IPS DF 6.9 (cell line): ENCODE results near the gene TMEM183A.
"Not testable (repeated sequence)": the region's sequence is repeated elsewhere in the genome, so short reads cannot be mapped to it uniquely, and the experiment has no call there.

Source experiments
- DNase-seq: peaks from one replicate; pipeline ENCODE4 v3.0.0-alpha.2; 2013; ENCODE audit warnings: low read depth, low spot score
- H3K27ac ChIP-seq: one replicate; pipeline ENCODE4 v1.5.1; 2013; ENCODE audit warnings: low read length, control low read depth
- H3K27me3 ChIP-seq: 2 replicates; pipeline ENCODE4 v1.6.1; 2013; ENCODE audit warnings: mild to moderate bottlenecking, low read length; ENCODE audit not compliant: control insufficient read depth, insufficient read depth
- H3K36me3 ChIP-seq: 2 replicates; pipeline ENCODE4 v1.6.1; 2013; ENCODE audit warnings: low read length; ENCODE audit not compliant: control insufficient read depth, insufficient read depth
- H3K4me1 ChIP-seq: 2 replicates; pipeline ENCODE4 v1.6.1; 2013; ENCODE audit warnings: low read length; ENCODE audit not compliant: control insufficient read depth, insufficient read depth
- H3K4me3 ChIP-seq: 2 replicates; pipeline ENCODE4 v1.5.1; 2013; ENCODE audit warnings: mild to moderate bottlenecking, low read length
- H3K9me3 ChIP-seq: 2 replicates; pipeline ENCODE4 v1.6.1; 2013; ENCODE audit warnings: low read length, inconsistent platforms; ENCODE audit not compliant: control insufficient read depth, insufficient read depth
- WGBS: extraction: QIAGEN DNeasy Blood & Tissue Kit; methylation state at CpG from one replicate; pipeline ENCODE4 v1.1.7; 2013; ENCODE audit warnings: mixed read lengths, missing lambda C conversion rate; ENCODE audit not compliant: insufficient read length, insufficient coverage; 5-methylcytosine and 5-hydroxymethylcytosine counted together

TMEM183A gene

DNA sequence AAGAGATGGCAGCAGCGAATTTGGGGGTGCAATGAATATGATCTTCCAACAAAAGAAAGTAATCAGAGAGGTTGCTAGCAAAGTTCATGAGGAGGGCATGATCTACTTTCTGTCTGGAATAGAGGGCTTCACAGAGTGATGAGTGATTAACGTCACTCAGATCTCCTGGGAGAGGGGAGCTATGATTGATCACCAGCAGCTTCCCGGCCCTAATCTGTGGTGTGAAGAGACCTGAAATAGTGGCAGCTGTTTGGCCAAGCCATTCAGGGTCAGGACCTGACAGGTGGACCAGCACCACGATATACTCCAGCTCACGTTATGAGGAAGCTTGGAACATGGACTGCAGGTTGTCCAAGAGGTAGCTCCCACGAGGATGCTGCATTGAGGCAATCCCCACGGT, 19.9 kb upstream of the TMEM183A start:
- no peaks in the 10 kb centered on the region for H3K27me3 ChIP-seq
- DNase-seq = no peak
- no peaks in the 10 kb centered on the region for H3K36me3 ChIP-seq
- H3K4me3 ChIP-seq = no peak overlapping the region
- H3K9me3 ChIP-seq = no peaks in the 10 kb centered on the region
- H3K27ac ChIP-seq = no peak overlapping the region
- no CpG with 5 or more reads among the region's 7 CpGs for WGBS
- no peaks in the 10 kb centered on the region for H3K4me1 ChIP-seq

DNA sequence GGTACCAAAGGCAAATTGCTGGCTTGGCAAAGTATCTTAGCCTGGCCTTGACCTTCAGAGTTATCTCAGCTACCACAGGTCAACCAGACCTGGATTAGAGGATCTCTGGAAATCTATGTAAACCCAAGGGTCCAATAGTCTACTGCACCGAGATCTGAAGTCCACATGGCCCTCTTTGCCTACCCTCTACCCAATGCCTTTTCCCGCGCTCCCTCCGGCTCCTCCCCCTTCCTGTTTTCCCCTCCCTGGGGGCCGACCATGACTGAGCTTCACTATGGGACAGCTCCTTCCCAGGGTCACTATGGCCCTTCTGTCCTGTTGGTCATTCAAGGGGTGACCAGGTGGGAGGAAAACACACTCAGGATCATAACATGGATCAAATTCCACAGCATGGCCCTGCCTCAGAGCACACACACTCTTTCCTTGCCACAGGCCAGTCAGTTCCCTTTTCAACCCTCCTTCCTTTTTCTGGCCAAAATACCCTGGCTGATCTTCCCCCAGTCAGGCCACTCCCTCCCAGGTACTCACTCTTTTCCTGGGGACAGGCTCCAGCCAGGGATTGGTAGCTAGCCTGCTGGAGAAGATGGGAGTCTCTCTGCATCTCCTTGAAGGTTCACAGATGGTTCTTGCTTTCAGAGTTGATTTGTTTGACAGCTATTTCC, 19.1 kb upstream of the TMEM183A start:
- no CpG with 5 or more reads among the region's 5 CpGs for WGBS

DNA sequence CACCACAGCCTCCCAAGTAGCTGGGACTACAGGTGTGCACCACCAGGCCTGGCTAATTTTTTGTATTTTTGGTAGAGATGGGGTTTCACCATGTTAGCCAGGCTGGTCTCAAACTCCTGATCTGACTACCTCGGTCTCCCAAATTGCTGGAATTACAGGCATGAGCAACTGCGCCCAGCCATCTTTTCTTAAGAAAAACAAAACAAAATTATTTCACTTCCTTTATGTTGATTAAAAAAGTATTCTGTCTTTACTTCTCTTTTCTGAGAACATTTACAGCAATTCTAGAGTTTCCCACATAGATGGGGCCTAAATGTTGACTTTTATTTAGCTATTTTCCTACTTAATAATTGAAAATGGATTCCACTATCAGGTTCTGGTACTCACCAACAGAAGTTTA, 17.3 kb upstream of the TMEM183A start:
- Histone ChIP-seq H3K36me3 (no peaks in the 10 kb centered on the region), H3K27me3 (no peaks in the 10 kb centered on the region), H3K27ac (no peak overlapping the region), H3K9me3 (no peaks in the 10 kb centered on the region), H3K4me1 (no peaks in the 10 kb centered on the region), H3K4me3 (no peak overlapping the region)
- no CpG with 5 or more reads among the region's 2 CpGs for WGBS
- DNase-seq = no peak

More for the DNA sequence above, 19.1 kb upstream of the TMEM183A start:
- no peaks in the 10 kb centered on the region for H3K4me1 ChIP-seq
- H3K9me3 ChIP-seq = no peaks in the 10 kb centered on the region
- no peak overlapping the region for H3K27ac ChIP-seq
- H3K4me3 ChIP-seq = no peak overlapping the region
- H3K27me3 ChIP-seq = no peaks in the 10 kb centered on the region
- H3K36me3 ChIP-seq = no peaks in the 10 kb centered on the region
- DNase-seq = no peak

DNA sequence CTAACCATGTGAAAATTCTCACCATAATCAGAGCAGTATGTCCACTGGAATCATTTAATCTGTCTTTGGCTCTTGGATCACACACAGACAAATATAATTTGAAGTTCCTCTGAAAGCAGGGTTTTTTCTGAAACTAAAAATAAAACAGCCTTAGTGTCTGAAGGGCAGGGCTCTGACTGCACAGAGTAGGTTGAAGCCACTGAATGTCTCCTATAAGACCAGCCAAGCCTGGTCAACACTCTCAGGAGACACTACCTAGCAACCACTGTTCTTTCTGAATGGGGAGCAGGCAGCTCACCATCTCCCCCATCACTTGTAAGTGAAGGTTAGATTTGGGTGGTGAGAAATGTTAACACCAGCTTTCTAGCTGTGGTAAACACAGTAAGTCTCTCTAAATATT, 16.1 kb upstream of the TMEM183A start:
- no peaks in the 10 kb centered on the region for H3K4me1 ChIP-seq
- H3K27ac ChIP-seq = no peak overlapping the region
- no peak overlapping the region for H3K4me3 ChIP-seq
- no peaks in the 10 kb centered on the region for H3K36me3 ChIP-seq
- DNase-seq = no peak
- H3K9me3 ChIP-seq = no peaks in the 10 kb centered on the region
- no peaks in the 10 kb centered on the region for H3K27me3 ChIP-seq

DNA sequence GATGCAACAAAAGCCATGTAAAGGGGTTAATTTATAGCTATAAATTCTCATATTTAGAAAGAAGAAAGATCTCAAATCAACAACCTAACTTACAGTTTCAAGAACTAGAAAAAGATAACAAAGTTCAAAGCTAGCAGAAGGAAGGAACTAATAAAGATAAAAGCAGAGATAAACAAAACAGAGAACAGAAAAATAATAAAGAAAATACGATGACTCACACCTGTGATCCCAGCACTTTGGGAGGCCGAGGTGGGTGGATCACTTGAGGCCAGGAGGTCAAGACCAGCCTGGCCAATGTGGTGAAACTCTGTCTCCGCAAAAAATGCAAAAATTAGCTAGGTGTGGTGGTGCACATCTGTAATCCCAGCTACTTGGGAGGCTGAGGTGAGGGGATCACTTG, 12.4 kb upstream of the TMEM183A start:
- Histone ChIP-seq H3K4me3 (no peak overlapping the region), H3K9me3 (no peaks in the 10 kb centered on the region), H3K36me3 (no peaks in the 10 kb centered on the region), H3K27ac (no peak overlapping the region), H3K4me1 (no peaks in the 10 kb centered on the region), H3K27me3 (no peaks in the 10 kb centered on the region)
- DNase-seq = no peak
- WGBS = no CpG with 5 or more reads among the region's 3 CpGs

DNA sequence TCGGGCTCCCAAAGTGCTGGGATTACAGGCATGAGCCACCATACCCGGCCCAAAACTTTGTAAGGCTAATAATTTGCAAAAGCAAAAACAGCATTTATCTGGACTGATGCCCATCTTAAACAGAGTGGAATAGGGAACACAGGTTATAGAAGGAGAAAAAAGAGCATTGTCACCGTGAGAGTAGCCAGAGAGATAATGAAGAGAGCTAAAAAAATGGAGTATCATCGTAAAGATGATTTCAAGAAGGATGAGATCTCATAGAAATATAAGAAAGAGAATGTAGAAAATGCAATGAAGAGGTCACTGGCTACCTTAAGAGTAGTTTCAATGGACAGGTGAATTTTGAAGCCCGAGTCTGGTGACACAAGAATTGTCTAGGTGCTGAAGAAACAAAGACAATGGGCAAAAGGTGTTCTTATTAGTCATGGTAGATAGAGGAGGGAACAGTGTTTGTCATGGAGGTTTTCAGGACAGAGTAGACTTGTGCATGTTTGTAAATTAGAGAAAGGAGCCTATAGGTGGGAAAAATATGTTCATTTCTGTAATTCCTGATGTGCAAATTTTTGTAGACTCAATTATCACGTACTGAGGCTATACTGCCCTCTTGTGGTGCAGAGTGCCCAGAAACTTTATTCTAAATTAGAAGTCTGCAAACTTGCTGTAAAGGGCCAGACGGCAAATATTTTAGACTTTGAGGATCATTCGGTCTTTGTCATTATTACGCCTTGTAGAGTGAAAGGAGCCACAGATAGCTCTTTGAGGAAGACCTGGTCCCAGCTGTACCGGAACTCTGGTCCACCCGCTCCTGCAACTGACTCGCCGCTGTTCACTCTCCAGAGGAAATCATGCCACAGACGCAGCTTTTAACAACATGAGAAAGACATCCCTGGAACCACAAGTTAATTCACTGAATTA, 8.1 kb upstream of the TMEM183A start:
- DNase-seq = peak; percentile 33
- 100% methylated on average over 1 of the region's 14 CpGs for WGBS
- H3K9me3 ChIP-seq = no peaks in the 10 kb centered on the region
- no peak overlapping the region for H3K4me3 ChIP-seq
- no peak overlapping the region for H3K27ac ChIP-seq
- H3K36me3 ChIP-seq = no peaks in the 10 kb centered on the region
- H3K27me3 ChIP-seq = no peaks in the 10 kb centered on the region
- H3K4me1 ChIP-seq = no peaks in the 10 kb centered on the region

DNA sequence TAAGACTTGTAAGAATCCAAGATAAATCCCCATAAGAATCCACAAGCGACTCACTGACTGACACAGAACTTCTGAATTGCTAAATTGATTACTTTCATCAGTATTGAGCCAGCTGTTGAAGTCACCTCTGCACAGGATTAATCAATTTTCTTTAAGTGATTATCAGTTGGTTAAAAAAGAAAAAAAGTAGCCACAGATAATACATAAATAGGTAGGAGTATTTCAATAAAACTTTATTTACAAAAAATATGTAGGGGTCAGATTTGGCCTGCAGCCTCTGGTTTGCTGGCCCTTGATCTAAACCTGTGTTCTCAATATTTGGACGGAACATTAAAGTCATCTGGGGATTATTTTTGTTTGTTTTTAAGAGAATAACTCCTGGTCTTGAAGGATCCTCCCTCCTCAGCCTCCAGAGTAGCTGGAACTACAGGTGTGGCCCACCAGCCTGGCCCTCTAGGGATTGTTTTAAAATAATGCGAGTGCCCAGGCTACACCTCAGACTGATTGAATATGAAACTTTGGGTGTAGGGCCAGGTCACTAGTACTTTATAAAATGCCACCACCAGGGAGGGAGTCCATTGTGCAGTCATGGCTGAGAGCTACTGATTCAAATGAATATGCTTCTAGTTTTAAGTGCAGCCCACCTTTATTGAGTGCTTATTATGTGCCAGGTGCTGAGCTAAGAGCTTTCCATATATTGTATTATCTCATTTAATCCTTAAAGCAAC, 6.8 kb upstream of the TMEM183A start:
- DNase-seq = no peak
- H3K4me1 ChIP-seq = no peaks in the 10 kb centered on the region
- H3K36me3 ChIP-seq = no peaks in the 10 kb centered on the region
- H3K27ac ChIP-seq = no peak overlapping the region
- WGBS = no CpG with 5 or more reads among the region's 3 CpGs
- H3K27me3 ChIP-seq = no peaks in the 10 kb centered on the region
- H3K4me3 ChIP-seq = no peak overlapping the region
- no peaks in the 10 kb centered on the region for H3K9me3 ChIP-seq

DNA sequence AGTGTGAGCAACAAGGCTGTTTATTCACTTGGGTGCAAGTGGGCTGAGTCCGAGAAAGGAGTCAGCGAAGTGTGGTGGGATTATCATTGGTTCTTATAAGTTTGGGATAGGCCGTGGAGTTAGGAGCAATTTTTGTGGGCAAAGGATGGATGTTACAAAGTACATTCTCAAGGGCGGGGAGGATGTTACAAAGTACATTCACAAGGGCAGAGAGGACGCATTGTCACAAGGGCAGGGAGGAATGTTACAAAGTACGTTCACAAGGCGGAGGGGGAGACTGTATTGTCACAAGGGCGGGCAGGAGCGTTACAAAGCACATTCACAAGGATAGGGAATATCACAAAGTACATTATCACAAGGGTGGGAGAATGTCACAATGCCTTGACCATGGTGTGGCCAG, 5.2 kb upstream of the TMEM183A start:
- H3K36me3 ChIP-seq = no peaks in the 10 kb centered on the region
- no peak for DNase-seq
- no peak overlapping the region for H3K4me3 ChIP-seq
- no CpG with 5 or more reads among the region's 9 CpGs for WGBS
- peaks cover 3% of the 10 kb centered on the region; the same call in 1 of the 2 replicates for H3K4me1 ChIP-seq
- H3K9me3 ChIP-seq = no peaks in the 10 kb centered on the region
- no peaks in the 10 kb centered on the region for H3K27me3 ChIP-seq
- H3K27ac ChIP-seq = no peak overlapping the region

DNA sequence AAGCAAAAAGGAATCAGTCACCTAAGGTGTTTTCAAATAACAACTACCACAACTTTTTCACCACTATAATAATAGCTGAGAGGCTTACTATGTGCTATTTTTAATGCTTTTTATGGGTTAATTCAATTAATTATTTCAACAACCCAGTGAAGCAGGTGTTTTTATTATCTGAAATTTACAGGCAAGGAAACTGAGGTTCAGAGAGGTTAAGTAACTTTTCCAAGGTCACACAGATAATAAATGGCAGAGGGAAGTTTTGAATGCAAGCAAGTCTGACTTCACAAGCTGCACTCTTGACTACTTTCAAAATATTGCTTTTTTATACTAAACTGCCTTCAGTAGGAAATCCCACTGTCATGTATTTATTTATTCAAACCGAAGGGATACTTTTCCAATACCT, 4.2 kb upstream of the TMEM183A start:
- H3K36me3 ChIP-seq = no peaks in the 10 kb centered on the region
- H3K4me3 ChIP-seq = no peak overlapping the region
- no peak for DNase-seq
- WGBS = no CpG with 5 or more reads among the region's 1 CpG
- H3K9me3 ChIP-seq = no peaks in the 10 kb centered on the region
- no peaks in the 10 kb centered on the region for H3K27me3 ChIP-seq
- H3K4me1 ChIP-seq = peaks cover 3% of the 10 kb centered on the region; the same call in 1 of the 2 replicates
- no peak overlapping the region for H3K27ac ChIP-seq

DNA sequence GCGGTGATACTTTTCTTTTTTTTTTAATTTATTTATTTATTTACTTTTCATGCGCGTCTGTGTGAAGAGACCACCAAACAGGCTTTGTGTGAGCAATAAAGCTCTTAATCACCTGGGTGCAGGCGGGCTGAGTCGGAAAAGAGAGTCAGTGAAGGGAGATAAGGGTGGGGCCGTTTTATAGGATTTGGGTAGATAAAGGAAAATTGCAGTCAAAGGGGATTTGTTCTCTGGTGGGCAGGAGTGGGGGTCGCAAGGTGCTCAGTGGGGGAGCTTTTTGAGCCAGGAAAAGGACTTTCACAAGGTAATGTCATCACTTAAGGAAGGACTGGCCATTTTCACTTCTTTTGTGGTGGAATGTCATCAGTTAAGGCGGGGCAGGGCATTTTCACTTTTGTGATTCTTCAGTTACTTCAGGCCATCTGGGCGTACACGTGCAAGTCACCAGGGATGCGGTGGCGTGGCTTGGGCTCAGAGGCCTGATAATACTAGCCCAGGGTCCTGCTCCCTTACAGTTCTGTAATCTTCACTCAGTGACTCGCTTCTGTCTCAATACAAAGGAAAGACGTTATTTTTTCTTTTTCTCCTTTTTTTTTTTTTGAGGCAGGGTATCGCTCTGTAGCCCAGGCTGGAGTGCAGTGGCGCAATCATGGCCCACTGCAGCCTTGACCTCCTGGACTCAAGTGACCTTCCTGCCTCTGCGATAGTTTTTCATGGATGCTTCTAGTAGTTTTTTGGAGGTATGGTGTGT, 1.6 kb upstream of the TMEM183A start:
- not testable (repeated sequence) for DNase-seq, H3K27ac ChIP-seq, H3K27me3 ChIP-seq, H3K36me3 ChIP-seq, H3K4me3 ChIP-seq, H3K4me1 ChIP-seq, H3K9me3 ChIP-seq
- WGBS = no CpG with 5 or more reads among the region's 17 CpGs
